HG03175 (cell line): ENCODE data around the gene PXN.
"Not testable (repeated sequence)": the region's sequence is repeated elsewhere in the genome, so short reads cannot be mapped to it uniquely, and the experiment has no call there.

Experiments used
- ATAC-seq: cut with Tn5 transposase; IDR thresholded peaks from one replicate; pipeline ENCODE4 v1.9.1; 2021; ENCODE audit warnings: mild to moderate bottlenecking, moderate library complexity; ENCODE audit not compliant: unreplicated experiment

PXN gene

DNA sequence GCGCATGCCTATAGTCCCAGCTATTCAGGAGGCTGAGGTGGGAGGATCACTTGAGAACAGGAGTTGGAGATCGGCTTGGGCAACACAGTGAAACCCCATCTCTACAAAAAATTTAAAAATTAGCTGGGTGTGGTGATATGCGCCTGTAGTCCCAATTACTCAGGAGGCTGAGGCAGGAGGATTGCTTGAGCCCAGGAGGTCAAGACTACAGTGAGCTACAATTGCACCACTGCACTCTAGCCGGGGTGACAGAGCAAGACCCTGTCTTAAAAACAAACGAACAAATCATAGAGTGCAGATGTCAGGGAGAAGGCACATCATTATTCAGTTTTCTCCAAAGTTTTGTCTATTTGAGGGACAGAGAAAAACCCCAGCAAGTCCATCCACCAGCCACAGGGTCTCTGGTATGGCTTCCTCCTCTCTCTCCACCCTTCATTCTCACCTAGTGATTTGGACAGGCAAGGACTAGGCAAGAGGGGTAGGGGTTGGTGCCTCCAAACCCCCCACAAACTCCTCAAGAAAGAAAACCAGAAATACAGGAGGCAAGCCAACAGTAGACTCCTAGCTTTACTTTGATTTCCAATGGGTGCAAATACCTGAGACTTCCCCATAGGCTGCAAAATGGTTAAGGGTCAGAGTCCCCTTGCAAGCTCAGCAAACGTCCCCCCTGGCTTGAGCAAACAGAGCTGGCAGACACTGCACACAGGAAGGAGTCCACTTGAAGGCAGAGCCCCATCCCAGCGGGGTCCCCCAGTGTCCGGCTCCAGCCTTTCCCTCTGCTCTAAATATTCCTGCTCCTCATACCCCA is 38.1 kb downstream of the PXN start:
- no peak for ATAC-seq

DNA sequence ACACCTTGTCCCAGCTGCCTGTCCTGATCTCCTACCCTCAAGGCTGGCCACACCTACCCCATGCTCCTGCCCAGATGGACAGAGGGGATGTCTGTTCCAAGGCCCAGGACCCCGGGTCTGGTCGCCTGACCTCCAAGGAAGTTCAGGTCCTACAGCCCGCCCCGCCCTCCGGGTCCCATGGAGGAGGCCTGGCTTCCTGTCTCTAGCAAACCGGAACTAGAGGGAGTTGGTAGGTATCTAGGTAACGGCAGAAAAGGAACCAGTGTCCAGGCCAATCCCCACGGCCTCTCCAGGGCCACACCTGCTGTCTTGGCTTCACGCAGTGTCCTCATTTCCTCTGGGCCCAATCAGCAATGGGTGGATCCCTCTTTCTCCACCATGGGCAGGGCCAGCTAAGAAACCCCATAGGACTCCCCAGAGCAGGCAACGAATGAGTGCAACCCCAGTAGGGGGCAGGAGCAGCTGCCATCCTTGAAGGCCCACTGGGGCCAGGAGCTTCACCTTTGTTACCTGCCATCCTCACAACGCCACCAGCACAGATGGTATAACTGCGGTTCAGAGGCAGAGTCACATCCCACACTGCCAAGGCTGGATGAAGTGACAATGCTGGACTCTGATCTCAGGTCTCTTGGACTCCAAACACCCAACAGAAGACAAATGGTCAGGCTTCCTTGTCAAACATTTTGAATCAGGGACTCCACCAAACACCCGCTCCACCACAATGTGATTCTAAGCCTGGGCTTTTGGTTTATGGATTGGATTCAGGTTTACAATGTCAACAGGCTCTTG is 39.5 kb downstream of the PXN start:
- ATAC-seq: no peak

DNA sequence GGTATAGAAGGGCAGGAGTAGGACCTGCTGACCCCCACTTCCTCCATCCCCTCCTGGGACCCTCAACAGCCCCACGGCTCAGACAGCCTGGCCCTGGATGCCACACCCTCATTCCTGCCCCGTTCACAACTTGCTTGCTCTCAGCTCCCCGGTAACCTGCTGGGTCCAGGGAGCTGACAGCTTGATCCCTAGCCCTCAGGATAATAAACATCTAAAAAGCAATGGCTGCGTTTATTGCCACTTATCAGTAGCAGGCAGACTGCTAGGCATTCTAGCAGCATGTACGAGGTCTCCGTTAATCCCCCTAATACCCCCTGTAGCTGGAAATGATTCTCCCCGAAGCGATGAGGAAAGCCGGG is 40.4 kb downstream of the PXN start:
- no peak for ATAC-seq

DNA sequence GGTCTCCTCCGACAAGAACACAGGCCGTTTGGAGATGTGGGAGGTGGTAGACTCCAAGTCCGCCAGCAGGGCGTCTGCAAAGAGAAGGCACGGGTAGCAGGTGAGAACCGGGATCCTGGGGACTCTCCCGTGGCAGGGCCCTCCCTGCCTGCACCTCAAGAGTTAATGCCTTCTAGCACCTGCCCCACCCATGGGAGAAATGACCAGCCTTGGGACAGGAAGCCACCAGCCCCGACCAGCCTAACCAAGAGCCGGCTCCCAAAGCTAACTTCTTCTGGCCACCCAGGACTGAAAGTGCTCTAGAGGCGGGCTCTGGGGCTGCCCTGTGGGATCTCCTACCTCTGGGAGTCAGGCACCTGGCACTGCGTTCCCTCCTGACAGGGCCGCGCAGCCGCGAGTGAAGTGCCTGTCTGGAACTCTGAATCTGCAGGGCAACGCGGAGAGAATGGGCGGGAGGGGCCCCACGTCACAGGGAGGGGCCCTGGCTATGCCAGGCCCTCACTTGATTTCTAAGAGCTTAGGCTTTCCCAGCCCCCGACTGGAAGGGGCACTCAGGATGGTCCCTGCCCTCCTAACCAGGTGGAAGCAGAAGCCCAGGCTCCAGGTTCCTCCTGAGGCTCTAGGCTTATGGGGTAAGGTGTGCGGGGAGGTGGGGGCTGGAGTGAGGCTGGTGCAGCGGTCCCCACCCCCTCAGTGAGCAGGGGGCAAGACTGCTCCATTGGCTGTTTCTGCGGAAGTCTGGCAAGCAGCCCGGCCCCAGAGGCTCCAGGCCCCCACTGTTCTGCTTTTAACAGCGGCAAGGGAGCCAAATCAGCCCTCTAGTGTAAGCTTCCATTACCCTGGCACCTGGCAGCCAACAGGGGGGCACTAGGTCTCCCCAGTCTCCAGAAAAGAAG is 41.0 kb downstream of the PXN start:
- ATAC-seq: no peak

- ATAC-seq: no peak
These were observed 41.8 kb downstream of the PXN start for GRCh38 chr12:120223458-120224303.

DNA sequence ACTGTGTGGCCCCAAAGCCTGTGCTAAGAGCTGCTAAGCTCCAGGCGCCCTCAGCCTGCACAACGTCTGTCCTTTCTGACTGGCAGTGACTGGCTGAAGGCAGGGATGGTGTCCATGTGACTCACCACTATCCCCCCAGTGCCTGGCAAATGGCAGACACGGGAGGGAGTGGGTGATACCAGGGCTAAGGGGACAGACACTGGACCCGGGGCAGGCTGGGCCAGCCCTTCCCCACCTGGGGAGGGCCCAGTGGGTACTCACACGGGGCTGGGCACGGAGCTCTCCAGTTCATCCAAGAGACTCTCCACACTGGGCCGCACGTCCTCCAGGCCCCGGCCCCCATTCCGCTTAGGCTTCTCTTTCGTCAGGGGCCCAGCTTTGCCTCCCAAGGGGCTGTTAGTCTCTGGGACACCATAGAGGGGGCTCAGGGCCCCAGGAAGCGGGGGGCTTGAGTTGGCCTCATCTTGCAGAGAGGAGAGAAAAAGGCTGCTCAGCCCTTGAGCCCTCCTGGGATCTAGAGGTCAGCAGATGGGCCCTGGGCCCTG is 43.2 kb downstream of the PXN start:
- no peak for ATAC-seq

DNA sequence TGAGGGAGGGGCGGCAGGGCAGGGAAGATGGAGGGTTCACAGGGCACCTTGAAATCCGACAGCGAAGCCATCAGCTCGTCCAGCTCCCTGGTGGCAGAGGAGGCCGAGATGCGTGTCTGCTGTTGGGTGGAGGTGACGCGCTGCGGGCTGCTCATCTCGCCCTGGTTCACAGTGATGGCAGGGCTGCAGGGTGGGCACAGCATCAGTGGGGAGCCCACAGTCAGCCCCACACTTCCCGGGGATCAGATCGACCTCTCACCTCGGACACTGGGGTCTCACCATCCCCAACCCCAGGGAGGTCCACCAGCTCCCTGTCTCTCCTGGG is 44.0 kb downstream of the PXN start:
- no peak for ATAC-seq

GRCh38 chr12:120220838-120221575 is 44.5 kb downstream of the PXN start:
- ATAC-seq: no peak

DNA sequence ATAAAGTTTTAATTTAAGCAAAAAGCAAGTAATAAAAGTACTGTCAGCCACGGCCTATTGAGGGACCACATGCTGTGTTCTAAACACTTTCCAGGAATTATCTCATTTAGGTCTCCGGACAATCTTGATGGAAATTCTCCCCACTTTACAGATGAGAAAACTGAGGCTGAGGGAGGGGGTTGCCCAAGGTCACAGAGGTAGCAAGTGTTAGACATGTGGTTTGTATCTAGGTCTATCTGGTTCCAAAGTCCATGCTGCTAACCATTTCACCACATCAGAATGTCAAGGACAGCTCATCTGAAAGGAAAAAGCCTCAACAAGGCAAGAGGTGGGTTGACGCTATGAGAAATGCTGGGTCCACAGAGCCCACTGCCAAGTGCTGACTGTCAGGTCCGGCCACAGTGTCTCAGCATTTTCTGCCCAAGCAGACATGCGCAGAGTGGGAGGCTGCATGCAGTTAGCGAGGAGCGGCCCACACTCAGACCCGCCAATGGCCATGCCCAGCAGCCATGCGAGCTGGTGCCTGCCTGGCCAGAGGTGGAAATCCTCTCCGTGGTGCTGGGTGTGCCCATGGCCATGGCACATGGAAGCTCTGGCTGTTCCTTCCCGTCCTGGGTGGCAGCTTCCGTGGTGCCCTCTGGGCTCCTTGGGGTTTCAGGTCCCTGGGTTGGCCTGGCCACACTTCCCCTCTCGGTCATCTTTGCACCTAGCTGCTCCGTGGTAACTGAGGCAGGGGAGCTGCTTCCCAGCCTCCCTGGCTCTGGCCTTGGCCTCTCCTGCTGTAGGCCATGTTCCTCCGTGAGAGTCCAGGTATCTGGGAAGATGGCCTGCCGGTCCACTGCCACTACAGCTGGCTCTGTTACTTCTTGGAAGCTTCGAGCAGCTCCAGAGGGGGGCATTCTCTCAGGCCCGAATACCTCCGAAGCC is 46.6 kb downstream of the PXN start:
- ATAC-seq: no peak

DNA sequence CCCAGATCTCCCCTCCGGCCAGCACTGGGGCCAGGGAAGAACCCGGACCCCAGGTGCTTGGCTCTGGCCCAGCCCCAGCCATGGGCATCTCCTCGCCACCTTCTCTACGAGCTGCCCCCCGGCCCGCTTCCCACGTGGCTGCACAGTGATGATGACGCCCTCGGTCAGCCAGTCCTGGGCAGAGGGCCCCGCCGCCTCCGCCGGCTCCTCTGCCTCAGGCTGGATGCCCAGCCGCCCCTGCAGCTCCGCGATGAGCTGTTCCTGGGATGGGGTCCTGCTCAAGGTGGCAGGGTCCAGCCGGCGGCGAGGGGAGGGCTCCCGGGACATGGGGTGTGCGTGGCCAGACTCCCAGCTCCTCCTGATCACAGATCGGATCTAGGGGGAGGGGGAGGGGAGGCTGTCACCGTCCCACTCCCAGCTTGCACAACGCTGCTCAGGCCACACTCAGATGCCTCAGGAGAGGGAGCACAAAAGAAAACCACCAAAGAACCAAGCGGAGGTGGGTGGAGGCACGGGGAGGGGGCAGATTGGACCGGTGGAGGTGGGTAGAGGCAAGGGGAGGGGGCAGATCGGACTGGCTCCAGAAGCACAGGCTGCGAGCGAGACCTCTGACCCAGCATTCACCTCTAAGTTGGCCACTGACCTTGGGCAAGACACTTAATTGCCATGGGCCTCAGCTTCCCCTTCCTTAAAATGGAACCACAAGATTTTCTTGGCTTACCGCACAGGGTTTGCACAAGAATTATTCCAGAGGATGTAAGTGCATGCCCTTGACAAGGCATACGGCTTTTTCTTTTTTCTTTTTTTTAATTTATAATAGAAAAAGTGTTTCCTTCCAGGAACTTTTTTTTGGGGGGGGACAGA is 48.6 kb downstream of the PXN start:
- ATAC-seq: no peak

- ATAC-seq: no peak
These were observed 49.5 kb downstream of the PXN start for GRCh38 chr12:120215766-120216735.

- no peak for ATAC-seq
These were observed 50.2 kb downstream of the PXN start for GRCh38 chr12:120215357-120215735.

GRCh38 chr12:120214626-120215356 is 50.7 kb downstream of the PXN start:
- no peak for ATAC-seq

GRCh38 chr12:120213758-120214157 is 51.8 kb downstream of the PXN start:
- ATAC-seq: no peak

DNA sequence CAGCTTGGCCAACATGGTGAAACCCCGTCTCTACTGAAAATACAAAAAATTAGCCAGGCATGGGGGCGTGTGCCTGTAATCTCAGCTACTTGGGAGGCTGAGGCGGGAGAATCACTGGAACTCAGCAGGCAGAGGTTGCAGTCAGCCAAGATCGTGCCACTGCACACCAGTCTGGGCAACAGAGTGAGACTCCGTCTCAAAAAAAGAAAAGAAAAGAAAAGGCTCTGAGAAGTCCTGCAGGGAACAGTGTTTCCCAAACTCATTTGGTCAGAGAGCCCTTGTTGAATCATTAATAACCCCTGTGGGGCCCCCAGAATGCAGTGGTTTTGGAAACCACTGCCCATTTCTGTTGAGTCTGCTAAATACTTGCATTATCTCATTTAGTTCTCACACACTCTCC is 52.3 kb downstream of the PXN start:
- not testable (repeated sequence) for ATAC-seq

DNA sequence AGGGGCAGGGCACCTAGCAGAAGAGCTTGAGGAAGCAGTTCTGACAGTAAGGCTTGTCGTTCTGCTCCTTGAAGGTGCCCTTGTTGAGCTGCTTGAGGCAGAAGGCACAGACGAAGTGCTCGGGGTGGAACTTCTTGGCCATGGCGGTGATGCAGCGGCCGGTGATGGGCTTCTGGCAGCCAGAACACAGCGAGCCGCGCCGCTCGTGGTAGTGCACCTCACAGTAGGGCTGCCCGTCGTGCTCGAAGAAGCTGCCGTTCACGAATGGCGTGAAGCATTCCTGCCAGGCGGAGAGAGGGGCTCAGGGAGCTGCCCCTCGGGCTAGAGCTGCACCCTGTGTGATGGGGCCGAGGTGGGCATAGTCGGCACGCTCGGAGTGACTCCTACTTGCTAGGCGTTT is 53.2 kb downstream of the PXN start:
- ATAC-seq: no peak
